ENCODE measurements around the gene BCL2L12. TPM values are rescaled to one million over a fixed set of nuclear protein-coding genes. Genes with fewer than 3 reads are reported as not detected.

Gene BCL2L12
- total RNA-seq, 1 experiment from 2014 or later, result 145 TPM

DNA sequence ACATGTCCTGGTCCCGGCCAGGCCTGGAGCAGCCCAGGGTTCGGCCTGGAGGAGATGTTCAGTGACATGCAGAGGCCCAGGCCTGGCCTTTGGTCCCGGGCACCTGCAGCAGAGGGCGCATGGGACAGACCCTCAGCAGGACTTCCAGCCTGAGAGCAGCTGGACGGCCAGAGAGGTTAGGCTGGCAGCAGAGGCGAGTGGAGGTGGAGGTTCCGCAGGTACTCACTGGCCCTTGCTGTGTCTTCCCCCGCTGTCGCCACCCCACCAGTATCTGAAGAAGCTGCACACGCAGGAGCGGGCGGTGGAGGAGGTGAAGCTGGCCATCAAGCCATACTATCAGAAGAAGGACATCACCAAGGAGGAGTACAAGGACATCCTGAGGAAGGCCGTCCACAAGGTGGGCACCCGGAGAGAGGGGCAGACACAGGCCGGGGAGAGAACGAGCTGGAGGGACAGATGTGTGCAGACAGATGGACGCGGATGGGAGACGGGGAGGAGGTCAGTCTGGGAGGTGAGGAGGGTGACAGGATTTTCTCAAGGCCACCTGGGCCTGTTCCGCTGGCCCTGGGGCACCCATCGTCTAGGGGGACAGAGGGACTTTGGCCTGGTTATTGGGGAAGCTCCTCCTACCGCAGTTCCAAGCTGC lies 8.1 kb upstream of the BCL2L12 start:
- H3K27me3 ChIP-seq (ENCODE audit: insufficient read depth, low read length), result no peaks in the 10 kb centered on the region
- H2BK15ac ChIP-seq (ENCODE audit: low read depth, low read length), result no peak overlapping the region
- no peak overlapping the region for H3K27ac ChIP-seq (ENCODE audit: insufficient read length, low read depth, low read length)
- H2BK5ac ChIP-seq (ENCODE audit: insufficient read length, low read length), result no peak overlapping the region
- no peak overlapping the region for H2BK120ac ChIP-seq (ENCODE audit: low read depth, low read length, poor library complexity, severe bottlenecking)
- no peak overlapping the region for H3K23ac ChIP-seq (ENCODE audit: insufficient read length, low read depth, low read length)
- no peak overlapping the region for H3K14ac ChIP-seq (ENCODE audit: insufficient read depth, low read length)
- Mint-ChIP-seq H3K4me3 (no peak overlapping the region; a peak in 1 of 5 replicates), H3K4me1 (peaks cover 19 to 22% of the 10 kb centered on the region in 2 experiments), H3K27ac (peak overlapping the region in 2 of 3 experiments; percentile 53 to 92; a peak in 3 of 7 replicates), H3K36me3 (ENCODE audit: insufficient read depth in 1 of 3, low read depth in 3 of 3) (peaks cover 53 to 91% (median 90%) of the 10 kb centered on the region in 3 experiments), H3K9me3 (peaks cover 7% of the 10 kb centered on the region in 2 experiments; a peak in 4 of 5 replicates), H3K27me3 (ENCODE audit: low read depth) (no peaks in the 10 kb centered on the region)
- no peak overlapping the region for H2AK5ac ChIP-seq (ENCODE audit: insufficient read length, low read length)
- no peaks in the 10 kb centered on the region for H3K9me3 ChIP-seq (ENCODE audit: control insufficient read depth, low read depth, low read length)
- H3K4me1 ChIP-seq (ENCODE audit: insufficient read depth, low read length), result no peaks in the 10 kb centered on the region
- H4K20me1 ChIP-seq (ENCODE audit: control insufficient read depth, insufficient read depth, insufficient read length), result no peaks in the 10 kb centered on the region
- no CpG with 5 or more reads among the region's 22 CpGs for WGBS (ENCODE audit: extremely low coverage, insufficient read length, low lambda C conversion rate)
- no peak overlapping the region for H2AFZ ChIP-seq (ENCODE audit: low read length)
- DNase-seq, result no peak
- H3K9ac ChIP-seq (ENCODE audit: extremely low read depth, insufficient read length, low read length), result no peak overlapping the region
- no peak overlapping the region for H3K4me2 ChIP-seq (ENCODE audit: insufficient read depth, insufficient read length, low read length)
- no peak overlapping the region for H4K5ac ChIP-seq (ENCODE audit: insufficient read length, low read depth, low read length)
- no peak overlapping the region for H3T11ph ChIP-seq (ENCODE audit: low read length)
- H3K23me2 ChIP-seq (ENCODE audit: insufficient read length, low read depth, low read length, poor library complexity, severe bottlenecking), result no peaks in the 10 kb centered on the region
- no peak overlapping the region for H2BK12ac ChIP-seq (ENCODE audit: insufficient read length, low read depth, low read length)
- H2BK20ac ChIP-seq (ENCODE audit: low read depth, low read length, poor library complexity, severe bottlenecking), result no peak overlapping the region
- no peaks in the 10 kb centered on the region for H3K79me2 ChIP-seq (ENCODE audit: insufficient read depth, low read length)
- TF ChIP-seq, protein P1, sequence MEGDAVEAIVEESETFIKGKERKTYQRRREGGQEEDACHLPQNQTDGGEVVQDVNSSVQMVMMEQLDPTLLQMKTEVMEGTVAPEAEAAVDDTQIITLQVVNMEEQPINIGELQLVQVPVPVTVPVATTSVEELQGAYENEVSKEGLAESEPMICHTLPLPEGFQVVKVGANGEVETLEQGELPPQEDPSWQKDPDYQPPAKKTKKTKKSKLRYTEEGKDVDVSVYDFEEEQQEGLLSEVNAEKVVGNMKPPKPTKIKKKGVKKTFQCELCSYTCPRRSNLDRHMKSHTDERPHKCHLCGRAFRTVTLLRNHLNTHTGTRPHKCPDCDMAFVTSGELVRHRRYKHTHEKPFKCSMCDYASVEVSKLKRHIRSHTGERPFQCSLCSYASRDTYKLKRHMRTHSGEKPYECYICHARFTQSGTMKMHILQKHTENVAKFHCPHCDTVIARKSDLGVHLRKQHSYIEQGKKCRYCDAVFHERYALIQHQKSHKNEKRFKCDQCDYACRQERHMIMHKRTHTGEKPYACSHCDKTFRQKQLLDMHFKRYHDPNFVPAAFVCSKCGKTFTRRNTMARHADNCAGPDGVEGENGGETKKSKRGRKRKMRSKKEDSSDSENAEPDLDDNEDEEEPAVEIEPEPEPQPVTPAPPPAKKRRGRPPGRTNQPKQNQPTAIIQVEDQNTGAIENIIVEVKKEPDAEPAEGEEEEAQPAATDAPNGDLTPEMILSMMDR (conservative IDR thresholded peaks at IDR 0.05), result no peak
- no peak overlapping the region for H3K4ac ChIP-seq (ENCODE audit: low read depth, low read length)
- no peak overlapping the region for H3K18ac ChIP-seq (ENCODE audit: insufficient read length, low read depth, low read length)
- H4K8ac ChIP-seq (replicated peaks; ENCODE audit: insufficient read length, low read depth, low read length), result no peak overlapping the region
- no peak overlapping the region for H3K56ac ChIP-seq (ENCODE audit: insufficient read length, low read depth, low read length)
- H3K79me1 ChIP-seq (ENCODE audit: insufficient read depth, low read depth, low read length, poor library complexity, severe bottlenecking), result no peaks in the 10 kb centered on the region
- no peak overlapping the region for H4K91ac ChIP-seq (ENCODE audit: insufficient read length, low read depth, low read length)
